Measurements from ENCODE around the gene GRB2.

DNA sequence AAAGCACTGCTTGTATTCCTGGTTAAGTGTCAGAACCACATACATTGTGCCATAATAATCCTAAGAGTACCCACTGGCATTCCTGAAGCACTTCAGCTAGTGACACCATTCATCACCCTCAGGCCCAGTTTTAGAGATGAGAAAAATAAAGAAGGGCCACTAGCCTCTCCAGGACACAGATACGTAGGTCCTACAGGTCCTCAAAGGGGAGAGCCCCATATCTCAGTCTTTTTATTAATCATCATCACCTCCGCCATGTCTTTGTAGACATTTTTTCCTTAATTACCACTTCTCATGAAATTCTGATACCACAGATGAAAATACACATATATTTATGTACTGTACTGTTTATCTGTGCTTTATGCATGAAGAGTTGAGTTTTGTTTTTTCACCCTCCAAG lies 43.5 kb downstream of the GRB2 start:
- TF ChIP-seq, protein P1, sequence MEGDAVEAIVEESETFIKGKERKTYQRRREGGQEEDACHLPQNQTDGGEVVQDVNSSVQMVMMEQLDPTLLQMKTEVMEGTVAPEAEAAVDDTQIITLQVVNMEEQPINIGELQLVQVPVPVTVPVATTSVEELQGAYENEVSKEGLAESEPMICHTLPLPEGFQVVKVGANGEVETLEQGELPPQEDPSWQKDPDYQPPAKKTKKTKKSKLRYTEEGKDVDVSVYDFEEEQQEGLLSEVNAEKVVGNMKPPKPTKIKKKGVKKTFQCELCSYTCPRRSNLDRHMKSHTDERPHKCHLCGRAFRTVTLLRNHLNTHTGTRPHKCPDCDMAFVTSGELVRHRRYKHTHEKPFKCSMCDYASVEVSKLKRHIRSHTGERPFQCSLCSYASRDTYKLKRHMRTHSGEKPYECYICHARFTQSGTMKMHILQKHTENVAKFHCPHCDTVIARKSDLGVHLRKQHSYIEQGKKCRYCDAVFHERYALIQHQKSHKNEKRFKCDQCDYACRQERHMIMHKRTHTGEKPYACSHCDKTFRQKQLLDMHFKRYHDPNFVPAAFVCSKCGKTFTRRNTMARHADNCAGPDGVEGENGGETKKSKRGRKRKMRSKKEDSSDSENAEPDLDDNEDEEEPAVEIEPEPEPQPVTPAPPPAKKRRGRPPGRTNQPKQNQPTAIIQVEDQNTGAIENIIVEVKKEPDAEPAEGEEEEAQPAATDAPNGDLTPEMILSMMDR (IDR thresholded peaks at IDR 0.05): no peak
- no peak for TF ChIP-seq POLR2A (IDR thresholded peaks at IDR 0.05)

Measured in prostate gland (tissue), 2 donors.